Loucy (cell line): ENCODE measurements around the gene FSD1L.

Experiments
- CTCF ChIP-seq: fragments of 200-600 bp; sonication (generic); conservative IDR thresholded peaks from 2 replicates; pipeline ENCODE4 v1.5.1; 2014; ENCODE audit warnings: mild to moderate bottlenecking, antibody characterized with exemption, low read length
- EZH2phosphoT487 ChIP-seq: fragments of 200-600 bp; IDR thresholded peaks from 2 replicates; pipeline ENCODE4 v1.6.1; 2018; ENCODE audit warnings: antibody characterized with exemption, mild to moderate bottlenecking, moderate library complexity, borderline replicate concordance

GRCh38 chr9:105399117-105399516, 48.7 kb upstream of the FSD1L start:
- TF ChIP-seq CTCF (no peak), EZH2phosphoT487 (no peak)
